ENCODE measurements around the gene SCYGR2. TPM values are rescaled to one million over a fixed set of nuclear protein-coding genes. Genes with fewer than 3 reads are reported as not detected.

The SCYGR2 gene
- total RNA-seq, 1 donor from 2014 or later = not detected

DNA sequence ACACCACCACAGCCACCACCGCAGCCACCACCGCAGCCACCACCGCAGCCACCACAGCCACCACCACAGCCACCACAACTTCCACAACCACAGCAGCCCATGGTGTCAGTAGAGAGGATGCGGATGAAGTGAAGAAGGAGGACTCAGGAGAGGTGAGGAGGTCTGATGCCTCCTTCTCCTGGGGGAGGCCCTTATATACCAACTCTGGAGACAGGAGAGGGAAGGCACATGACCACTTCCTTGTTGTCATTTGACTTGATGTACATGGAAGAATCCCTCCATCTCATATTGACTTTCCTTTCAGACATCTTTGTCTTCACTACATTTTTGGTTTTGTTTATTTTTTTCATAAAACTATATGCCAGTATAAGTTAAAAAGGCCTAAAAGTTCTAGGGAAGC lies 16.0 kb downstream of the SCYGR2 start, which contains the start of gene SCYGR3:
Gene SCYGR3 (minus strand): TSS at position 101 of the 400 bp plus-strand sequence. CDS start 0 bp downstream, at position 101.
- H3K36me3 ChIP-seq = no peaks in the 10 kb centered on the region
- no peaks in the 10 kb centered on the region for H3K4me1 ChIP-seq
- H3K4me3 ChIP-seq = no peak within 1 kb of the TSS
- no peaks in the 10 kb centered on the region for H3K9me3 ChIP-seq
- DNase-seq (ENCODE audit: extremely low spot score in 2 of 2) = no peak
- TF ChIP-seq POLR2AphosphoS5 (IDR thresholded peaks at IDR 0.05; ENCODE audit: insufficient read depth in 1 of 2, low read depth in 1 of 2) (no peak), POLR2A (IDR thresholded peaks at IDR 0.05) (no peak)
- TF ChIP-seq, protein P1, sequence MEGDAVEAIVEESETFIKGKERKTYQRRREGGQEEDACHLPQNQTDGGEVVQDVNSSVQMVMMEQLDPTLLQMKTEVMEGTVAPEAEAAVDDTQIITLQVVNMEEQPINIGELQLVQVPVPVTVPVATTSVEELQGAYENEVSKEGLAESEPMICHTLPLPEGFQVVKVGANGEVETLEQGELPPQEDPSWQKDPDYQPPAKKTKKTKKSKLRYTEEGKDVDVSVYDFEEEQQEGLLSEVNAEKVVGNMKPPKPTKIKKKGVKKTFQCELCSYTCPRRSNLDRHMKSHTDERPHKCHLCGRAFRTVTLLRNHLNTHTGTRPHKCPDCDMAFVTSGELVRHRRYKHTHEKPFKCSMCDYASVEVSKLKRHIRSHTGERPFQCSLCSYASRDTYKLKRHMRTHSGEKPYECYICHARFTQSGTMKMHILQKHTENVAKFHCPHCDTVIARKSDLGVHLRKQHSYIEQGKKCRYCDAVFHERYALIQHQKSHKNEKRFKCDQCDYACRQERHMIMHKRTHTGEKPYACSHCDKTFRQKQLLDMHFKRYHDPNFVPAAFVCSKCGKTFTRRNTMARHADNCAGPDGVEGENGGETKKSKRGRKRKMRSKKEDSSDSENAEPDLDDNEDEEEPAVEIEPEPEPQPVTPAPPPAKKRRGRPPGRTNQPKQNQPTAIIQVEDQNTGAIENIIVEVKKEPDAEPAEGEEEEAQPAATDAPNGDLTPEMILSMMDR (IDR thresholded peaks at IDR 0.05) = no peak
- no peak within 1 kb of the TSS for H3K27ac ChIP-seq
- H3K27me3 ChIP-seq = no peaks in the 10 kb centered on the region
- intact Hi-C loops (cut with DNase I) = no loop called here

DNA sequence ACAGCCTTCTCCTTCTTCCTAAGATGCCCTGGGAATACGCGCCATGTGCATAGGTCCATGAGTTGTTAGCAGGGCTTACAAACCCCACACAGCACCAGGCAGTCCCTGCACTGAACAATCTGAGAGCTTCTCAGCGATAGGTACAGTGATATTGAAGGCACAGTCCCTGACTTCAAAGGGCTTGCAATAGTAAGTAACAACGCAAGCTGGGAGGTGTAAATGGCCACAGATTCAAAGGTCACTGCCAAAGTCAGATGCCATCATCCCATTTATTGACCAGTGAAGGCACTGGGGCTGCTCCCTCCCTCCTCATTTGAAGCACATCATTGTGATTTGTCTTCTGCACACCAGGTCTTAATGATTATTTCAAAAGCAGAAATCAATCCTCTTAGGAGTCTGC lies 16.5 kb downstream of the SCYGR2 start:
- TF ChIP-seq, protein P1 (IDR thresholded peaks at IDR 0.05) = no peak
- no peak for TF ChIP-seq POLR2A (IDR thresholded peaks at IDR 0.05)
- TF ChIP-seq POLR2AphosphoS5 (IDR thresholded peaks at IDR 0.05; ENCODE audit: insufficient read depth in 1 of 2, low read depth in 1 of 2) = no peak
- DNase-seq (ENCODE audit: extremely low spot score in 2 of 2) = no peak
- Histone ChIP-seq H3K27me3 (no peaks in the 10 kb centered on the region), H3K4me1 (no peaks in the 10 kb centered on the region), H3K4me3 (no peak overlapping the region), H3K27ac (no peak overlapping the region), H3K9me3 (no peaks in the 10 kb centered on the region), H3K36me3 (no peaks in the 10 kb centered on the region)
- intact Hi-C loops (cut with DNase I) = no loop called here

DNA sequence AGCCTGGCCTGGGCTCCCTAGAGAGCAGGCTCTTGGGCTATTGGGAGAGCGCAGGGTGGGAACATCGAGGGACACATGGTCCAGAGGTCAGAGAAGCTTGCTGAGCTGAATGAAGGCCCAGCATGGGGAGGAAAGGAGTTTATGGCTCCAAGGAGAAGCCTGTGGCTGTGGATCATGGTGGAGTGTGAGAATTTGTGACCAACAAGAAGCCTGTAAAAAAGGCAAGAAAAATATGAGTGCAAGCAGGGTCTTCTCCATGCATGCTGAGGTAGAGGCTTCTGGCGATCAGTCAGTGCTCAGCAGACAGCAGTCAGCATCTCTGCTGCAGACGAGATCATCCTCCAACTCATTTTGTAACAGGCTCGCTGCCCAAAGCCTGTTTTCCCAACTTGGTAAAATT lies 17.2 kb downstream of the SCYGR2 start:
- no peak for DNase-seq (ENCODE audit: extremely low spot score in 2 of 2)
- intact Hi-C loops (cut with DNase I) = no loop called here

DNA sequence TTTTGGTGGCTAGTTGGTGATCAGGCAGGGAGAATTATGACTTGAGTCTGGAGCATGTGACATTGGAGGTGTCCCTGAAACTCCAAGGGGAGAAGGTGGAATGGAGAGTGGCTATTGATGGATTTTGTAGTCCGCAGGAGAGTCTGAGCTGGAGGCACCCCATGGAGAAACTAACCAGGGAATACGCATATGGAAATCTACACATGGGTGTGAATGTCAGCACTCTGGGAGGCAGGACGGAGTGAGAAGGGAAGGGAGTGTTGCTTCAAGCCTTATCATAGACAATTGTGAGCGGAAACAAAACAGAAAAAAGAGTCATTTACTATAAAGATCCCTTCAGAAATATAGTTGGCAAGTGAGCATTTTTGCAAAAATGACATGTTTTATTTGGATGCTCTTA lies 17.9 kb downstream of the SCYGR2 start:
- no peaks in the 10 kb centered on the region for H3K27me3 ChIP-seq
- H3K36me3 ChIP-seq = no peaks in the 10 kb centered on the region
- H3K9me3 ChIP-seq = no peaks in the 10 kb centered on the region
- DNase-seq (ENCODE audit: extremely low spot score in 2 of 2) = no peak
- H3K4me3 ChIP-seq = no peak overlapping the region
- H3K27ac ChIP-seq = no peak overlapping the region
- H3K4me1 ChIP-seq = no peaks in the 10 kb centered on the region
- intact Hi-C loops (cut with DNase I) = no loop called here
- TF ChIP-seq POLR2AphosphoS5 (IDR thresholded peaks at IDR 0.05; ENCODE audit: insufficient read depth in 1 of 2, low read depth in 1 of 2) (no peak), POLR2A (IDR thresholded peaks at IDR 0.05) (no peak)
- TF ChIP-seq, protein P1 (IDR thresholded peaks at IDR 0.05) = no peak

More for the DNA sequence above, 17.2 kb downstream of the SCYGR2 start:
- H3K27ac ChIP-seq = no peak overlapping the region
- H3K4me1 ChIP-seq = no peaks in the 10 kb centered on the region
- no peaks in the 10 kb centered on the region for H3K27me3 ChIP-seq
- H3K4me3 ChIP-seq = no peak overlapping the region
- H3K9me3 ChIP-seq = no peaks in the 10 kb centered on the region
- no peaks in the 10 kb centered on the region for H3K36me3 ChIP-seq
- TF ChIP-seq POLR2A (IDR thresholded peaks at IDR 0.05) = no peak
- TF ChIP-seq, protein P1 (IDR thresholded peaks at IDR 0.05) = no peak
- no peak for TF ChIP-seq POLR2AphosphoS5 (IDR thresholded peaks at IDR 0.05; ENCODE audit: insufficient read depth in 1 of 2, low read depth in 1 of 2)

DNA sequence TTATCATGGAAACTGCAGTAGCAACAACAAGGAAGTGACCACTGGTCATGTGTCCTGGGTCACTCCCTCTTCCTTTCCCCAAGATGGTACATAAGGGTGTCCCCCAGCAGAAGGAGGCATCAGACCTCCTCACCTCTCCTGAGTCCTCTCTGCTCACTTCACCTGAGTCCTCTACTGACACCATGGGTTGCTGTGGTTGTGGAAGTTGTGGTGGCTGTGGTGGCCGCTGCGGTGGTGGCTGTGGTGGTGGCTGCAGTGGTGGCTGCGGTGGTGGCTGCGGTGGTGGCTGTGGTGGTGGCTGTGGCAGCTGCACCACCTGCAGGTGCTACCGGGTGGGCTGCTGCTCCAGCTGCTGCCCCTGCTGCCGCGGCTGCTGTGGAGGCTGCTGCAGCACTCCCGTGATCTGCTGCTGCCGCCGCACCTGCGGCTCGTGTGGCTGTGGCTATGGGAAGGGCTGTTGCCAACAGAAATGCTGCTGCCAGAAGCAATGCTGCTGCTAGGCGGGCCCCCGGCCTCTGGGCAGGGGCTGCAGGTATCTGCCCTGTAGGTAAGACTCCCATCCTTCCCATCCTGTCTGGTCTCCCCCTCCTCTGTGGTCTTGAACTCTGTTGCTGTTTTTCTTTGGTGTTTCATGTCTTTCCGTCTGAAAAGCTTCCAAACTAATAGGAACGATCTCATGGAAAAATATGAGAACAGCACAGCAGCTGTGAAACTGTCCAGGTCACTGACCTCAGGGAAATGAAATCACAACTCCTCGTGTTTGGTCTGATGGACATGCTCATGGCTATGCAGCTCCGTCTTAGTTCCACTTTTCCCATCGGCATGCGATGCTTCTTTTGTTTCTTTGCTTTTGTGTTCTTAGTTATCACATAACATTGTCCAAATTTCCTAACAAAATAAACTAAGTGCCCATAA lies 18.9 kb downstream of the SCYGR2 start, which contains the start of gene SCYGR4:
Gene SCYGR4 (plus strand): TSS at position 183 of the 915 bp plus-strand sequence. CDS start 0 bp downstream, at position 183.
- Histone ChIP-seq H3K27ac (no peak within 1 kb of the TSS), H3K9me3 (no peaks in the 10 kb centered on the region), H3K4me3 (no peak within 1 kb of the TSS), H3K4me1 (no peaks in the 10 kb centered on the region), H3K27me3 (no peaks in the 10 kb centered on the region), H3K36me3 (no peaks in the 10 kb centered on the region)
- no peak for DNase-seq (ENCODE audit: extremely low spot score in 2 of 2)
- TF ChIP-seq POLR2AphosphoS5 (IDR thresholded peaks at IDR 0.05; ENCODE audit: insufficient read depth in 1 of 2, low read depth in 1 of 2) (no peak), POLR2A (IDR thresholded peaks at IDR 0.05) (no peak)
- TF ChIP-seq, protein P1 (IDR thresholded peaks at IDR 0.05) = no peak
- intact Hi-C loops (cut with DNase I) = no loop called here

Measured in vagina (tissue), 2 donors.